ENCODE measurements around the gene ENOX1. TPM values are rescaled to one million over a fixed set of nuclear protein-coding genes. Genes with fewer than 3 reads are reported as not detected.
"Not testable (repeated sequence)": the region's sequence is repeated elsewhere in the genome, so short reads cannot be mapped to it uniquely, and the experiment has no call there.

ENOX1 gene
- total RNA-seq, 1 donor from 2014 or later, result 1.1 TPM

GRCh38 chr13:43416408-43416807 is 370.4 kb downstream of the ENOX1 start:
- not testable (repeated sequence) for H3K4me2 ChIP-seq; DNase-seq (ENCODE audit: low spot score); H3K27me3 Mint-ChIP-seq (ENCODE audit: insufficient read depth, low read depth); H4K20me1 ChIP-seq (ENCODE audit: low read depth); H3K9ac ChIP-seq; H3K4me3 ChIP-seq; H3K9me3 Mint-ChIP-seq; H3K27me3 ChIP-seq; H3K36me3 Mint-ChIP-seq; H2AFZ ChIP-seq (replicated peaks); H3K27ac ChIP-seq; H3K4me1 Mint-ChIP-seq; H3K4me3 Mint-ChIP-seq; H3K4me1 ChIP-seq; H3F3A ChIP-seq (ENCODE audit: low read depth); H3K36me3 ChIP-seq; H3K79me2 ChIP-seq (ENCODE audit: low read depth); H3K27ac Mint-ChIP-seq
- H3K9me3 ChIP-seq (ENCODE audit: low read depth), result peaks cover 12% of the 10 kb centered on the region

GRCh38 chr13:43415903-43416391 is 370.8 kb downstream of the ENOX1 start:
- H3K27ac Mint-ChIP-seq; H3K4me1 ChIP-seq; H3K4me3 Mint-ChIP-seq; H3K9ac ChIP-seq; H3K4me3 ChIP-seq; H3K9me3 Mint-ChIP-seq; H3K79me2 ChIP-seq (ENCODE audit: low read depth); H3K4me1 Mint-ChIP-seq; H3K36me3 Mint-ChIP-seq; H3K27me3 ChIP-seq; H3K36me3 ChIP-seq; H3F3A ChIP-seq (ENCODE audit: low read depth); H3K27ac ChIP-seq; DNase-seq (ENCODE audit: low spot score); H2AFZ ChIP-seq (replicated peaks); H4K20me1 ChIP-seq (ENCODE audit: low read depth); H3K27me3 Mint-ChIP-seq (ENCODE audit: insufficient read depth, low read depth); H3K4me2 ChIP-seq: not testable (repeated sequence)
- H3K9me3 ChIP-seq (ENCODE audit: low read depth), result peaks cover 12% of the 10 kb centered on the region

- Histone ChIP-seq H3K9me3 (ENCODE audit: low read depth) (peaks cover 3% of the 10 kb centered on the region), H3K4me2 (no peak overlapping the region), H3K36me3 (no peaks in the 10 kb centered on the region), H3K9ac (no peak overlapping the region), H3K79me2 (ENCODE audit: low read depth) (no peaks in the 10 kb centered on the region), H4K20me1 (ENCODE audit: low read depth) (no peaks in the 10 kb centered on the region), H2AFZ (replicated peaks) (no peak overlapping the region), H3F3A (ENCODE audit: low read depth) (no peaks in the 10 kb centered on the region), H3K4me1 (peaks cover 7% of the 10 kb centered on the region), H3K4me3 (no peak overlapping the region), H3K27me3 (no peaks in the 10 kb centered on the region), H3K27ac (no peak overlapping the region)
- Mint-ChIP-seq H3K36me3 (no peaks in the 10 kb centered on the region), H3K9me3 (no peaks in the 10 kb centered on the region), H3K27ac (no peak overlapping the region), H3K4me1 (peaks cover 4% of the 10 kb centered on the region), H3K27me3 (ENCODE audit: insufficient read depth, low read depth) (no peaks in the 10 kb centered on the region), H3K4me3 (no peak overlapping the region)
- TF ChIP-seq EZH2phosphoT487 (IDR thresholded peaks at IDR 0.05) (no peak), CTCF (IDR thresholded peaks at IDR 0.05) (no peak), EZH2 (IDR thresholded peaks at IDR 0.05) (no peak)
- DNase-seq (ENCODE audit: low spot score), result no peak
Observed at GRCh38 chr13:43414111-43414510, 372.7 kb downstream of the ENOX1 start.

- TF ChIP-seq EZH2 (IDR thresholded peaks at IDR 0.05), result no peak
- no peak for TF ChIP-seq CTCF (IDR thresholded peaks at IDR 0.05)
- no peak for TF ChIP-seq EZH2phosphoT487 (IDR thresholded peaks at IDR 0.05)
- Mint-ChIP-seq H3K36me3 (no peaks in the 10 kb centered on the region), H3K27ac (no peak overlapping the region), H3K9me3 (no peaks in the 10 kb centered on the region), H3K27me3 (ENCODE audit: insufficient read depth, low read depth) (no peaks in the 10 kb centered on the region), H3K4me1 (peaks cover 4% of the 10 kb centered on the region), H3K4me3 (no peak overlapping the region)
- Histone ChIP-seq H3F3A (ENCODE audit: low read depth) (no peaks in the 10 kb centered on the region), H3K79me2 (ENCODE audit: low read depth) (no peaks in the 10 kb centered on the region), H3K27ac (no peak overlapping the region), H3K4me3 (no peak overlapping the region), H3K4me1 (peaks cover 7% of the 10 kb centered on the region), H4K20me1 (ENCODE audit: low read depth) (no peaks in the 10 kb centered on the region), H3K4me2 (no peak overlapping the region), H3K9me3 (ENCODE audit: low read depth) (no peaks in the 10 kb centered on the region), H2AFZ (replicated peaks) (no peak overlapping the region), H3K36me3 (no peaks in the 10 kb centered on the region), H3K27me3 (no peaks in the 10 kb centered on the region), H3K9ac (no peak overlapping the region)
- no peak for DNase-seq (ENCODE audit: low spot score)
Observed at GRCh38 chr13:43411741-43412140, 375.0 kb downstream of the ENOX1 start.
